Tibial nerve (tissue), 4 donors: ENCODE results near the gene JMJD7.

Source experiments
- EP300 ChIP-seq, 2 donors: sonication (generic); formaldehyde crosslinking; IDR thresholded peaks; one replicate each; pipeline ENCODE4 v1.6.1; 2017; ENCODE audit warnings: antibody characterized with exemption in 2 of 2, mild to moderate bottlenecking in 1 of 2
- POLR2A ChIP-seq, 2 donors: fragments of 450-650 bp; IDR thresholded peaks; one replicate each; pipeline ENCODE4 v1.6.1; 2017; ENCODE audit warnings: antibody characterized with exemption in 2 of 2, mild to moderate bottlenecking in 2 of 2, moderate library complexity in 2 of 2
- TF ChIP-seq, protein P1 (sequence below), 5 experiments: fragments of 200-600 bp in 3 of 5; fragments of 450-650 bp in 2 of 5; sonication (generic) in 3 of 5; IDR thresholded peaks; one replicate each; pipeline ENCODE4 v1.5.1; 2016 to 2019; ENCODE audit warnings: antibody characterized with exemption in 5 of 5, mild to moderate bottlenecking in 3 of 5, moderate library complexity in 2 of 5

DNA sequence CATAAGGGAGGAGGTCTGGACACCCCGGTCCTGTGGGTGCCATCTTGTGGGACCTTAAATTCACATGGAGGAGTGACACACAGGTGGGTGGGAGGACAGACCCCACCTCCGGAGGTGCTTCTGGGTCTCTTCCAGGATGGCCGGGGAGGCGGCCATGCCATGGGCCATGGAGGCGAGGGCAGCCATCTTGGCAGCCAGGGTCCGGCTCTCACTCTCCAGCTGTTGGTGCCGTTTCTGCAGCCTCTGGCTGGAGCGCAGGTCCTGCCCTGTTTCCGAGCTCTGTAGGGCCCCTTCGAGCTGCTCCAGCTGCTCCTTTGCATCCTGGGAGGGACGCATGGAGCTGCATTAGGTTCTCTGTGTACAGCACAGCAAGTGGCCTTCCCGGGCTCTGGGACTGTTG lies 46.8 kb downstream of the JMJD7 start:
- TF ChIP-seq, protein P1, sequence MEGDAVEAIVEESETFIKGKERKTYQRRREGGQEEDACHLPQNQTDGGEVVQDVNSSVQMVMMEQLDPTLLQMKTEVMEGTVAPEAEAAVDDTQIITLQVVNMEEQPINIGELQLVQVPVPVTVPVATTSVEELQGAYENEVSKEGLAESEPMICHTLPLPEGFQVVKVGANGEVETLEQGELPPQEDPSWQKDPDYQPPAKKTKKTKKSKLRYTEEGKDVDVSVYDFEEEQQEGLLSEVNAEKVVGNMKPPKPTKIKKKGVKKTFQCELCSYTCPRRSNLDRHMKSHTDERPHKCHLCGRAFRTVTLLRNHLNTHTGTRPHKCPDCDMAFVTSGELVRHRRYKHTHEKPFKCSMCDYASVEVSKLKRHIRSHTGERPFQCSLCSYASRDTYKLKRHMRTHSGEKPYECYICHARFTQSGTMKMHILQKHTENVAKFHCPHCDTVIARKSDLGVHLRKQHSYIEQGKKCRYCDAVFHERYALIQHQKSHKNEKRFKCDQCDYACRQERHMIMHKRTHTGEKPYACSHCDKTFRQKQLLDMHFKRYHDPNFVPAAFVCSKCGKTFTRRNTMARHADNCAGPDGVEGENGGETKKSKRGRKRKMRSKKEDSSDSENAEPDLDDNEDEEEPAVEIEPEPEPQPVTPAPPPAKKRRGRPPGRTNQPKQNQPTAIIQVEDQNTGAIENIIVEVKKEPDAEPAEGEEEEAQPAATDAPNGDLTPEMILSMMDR (IDR thresholded peaks at IDR 0.05) = no peak
- TF ChIP-seq POLR2A (IDR thresholded peaks at IDR 0.05) (no peak), EP300 (IDR thresholded peaks at IDR 0.05) (no peak)
